Eye (tissue), 1 donor: ENCODE measurements around the gene FAM210A.
"Not testable (repeated sequence)": the region's sequence is repeated elsewhere in the genome, so short reads cannot be mapped to it uniquely, and the experiment has no call there.

Experiments used
- DNase-seq: peaks from one replicate; pipeline ENCODE4 v3.0.0-alpha.2; 2015

Gene FAM210A, protein sequence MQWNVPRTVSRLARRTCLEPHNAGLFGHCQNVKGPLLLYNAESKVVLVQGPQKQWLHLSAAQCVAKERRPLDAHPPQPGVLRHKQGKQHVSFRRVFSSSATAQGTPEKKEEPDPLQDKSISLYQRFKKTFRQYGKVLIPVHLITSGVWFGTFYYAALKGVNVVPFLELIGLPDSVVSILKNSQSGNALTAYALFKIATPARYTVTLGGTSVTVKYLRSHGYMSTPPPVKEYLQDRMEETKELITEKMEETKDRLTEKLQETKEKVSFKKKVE

DNA sequence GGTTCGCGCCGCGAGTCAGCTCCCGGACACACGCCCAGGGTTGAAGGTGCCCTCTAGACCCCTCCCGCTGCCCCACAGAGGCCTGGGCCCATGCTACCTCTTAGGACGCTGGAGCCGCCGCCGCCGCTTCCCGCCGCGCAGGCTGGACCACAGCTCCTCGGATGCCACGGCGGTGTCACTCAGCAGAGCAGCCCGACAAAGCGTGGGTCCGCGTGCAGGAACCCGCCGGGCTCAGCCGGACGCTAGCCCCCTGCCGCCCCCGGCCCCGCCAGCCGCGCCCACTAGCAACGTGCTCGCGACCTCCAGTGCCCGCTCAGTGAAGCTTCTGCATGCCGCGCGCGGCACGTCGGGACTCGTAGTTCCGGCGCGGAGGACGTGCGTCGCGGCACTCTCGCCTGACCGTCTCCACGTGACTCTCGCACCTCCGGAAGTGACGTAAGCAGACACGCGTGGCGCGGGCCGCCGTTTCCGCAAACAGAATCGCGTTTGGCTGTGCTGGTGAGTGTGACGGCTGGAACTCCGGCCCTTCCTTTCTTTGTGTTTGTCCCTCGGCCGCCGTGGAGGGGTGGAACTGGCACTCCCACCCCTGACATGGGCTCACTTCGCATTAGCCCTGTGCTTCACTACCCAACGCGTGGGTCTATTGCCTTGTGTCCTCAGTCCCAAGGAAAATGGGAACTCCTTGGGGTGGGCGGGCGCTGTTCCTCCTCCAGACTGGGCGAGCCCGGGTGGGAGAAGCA lies at the start of gene FAM210A, which contains the start of gene RNMT:
TSS of gene FAM210A (minus strand) at position 327 of the 740 bp plus-strand sequence. CDS start 44,481 bp downstream, outside the sequence.
TSS of gene RNMT (plus strand) at position 442 of the 740 bp plus-strand sequence. CDS start 4,845 bp downstream, outside the sequence.
- peak; percentile 98 for DNase-seq

GRCh38 chr18:13775058-13775457 lies 48.7 kb upstream of the FAM210A start:
- no peak for DNase-seq

- DNase-seq = no peak
These were observed 36.5 kb upstream of the FAM210A start for GRCh38 chr18:13762690-13763439.

DNA sequence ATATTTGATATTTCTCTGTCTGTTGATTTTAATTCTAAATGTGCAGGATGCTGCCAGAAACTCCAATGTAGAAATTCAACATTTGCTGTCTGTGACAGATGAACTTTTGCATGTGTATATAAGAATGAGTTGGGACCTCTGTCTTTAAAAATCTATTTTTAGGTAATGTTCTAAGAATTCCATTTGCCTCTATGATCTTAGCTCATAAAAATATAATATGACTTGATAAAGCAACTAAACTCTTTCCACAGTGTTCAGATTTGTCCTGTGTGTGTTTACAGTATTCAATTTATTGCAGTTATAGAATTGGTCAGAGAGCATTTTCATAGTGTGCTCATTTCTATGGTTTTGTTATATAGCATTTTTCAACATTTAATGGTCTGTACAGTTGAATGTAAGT lies 33.7 kb upstream of the FAM210A start:
- no peak for DNase-seq

GRCh38 chr18:13758622-13759021 lies 32.3 kb upstream of the FAM210A start:
- DNase-seq = no peak

GRCh38 chr18:13756671-13757070 lies 30.3 kb upstream of the FAM210A start:
- DNase-seq = no peak

DNA sequence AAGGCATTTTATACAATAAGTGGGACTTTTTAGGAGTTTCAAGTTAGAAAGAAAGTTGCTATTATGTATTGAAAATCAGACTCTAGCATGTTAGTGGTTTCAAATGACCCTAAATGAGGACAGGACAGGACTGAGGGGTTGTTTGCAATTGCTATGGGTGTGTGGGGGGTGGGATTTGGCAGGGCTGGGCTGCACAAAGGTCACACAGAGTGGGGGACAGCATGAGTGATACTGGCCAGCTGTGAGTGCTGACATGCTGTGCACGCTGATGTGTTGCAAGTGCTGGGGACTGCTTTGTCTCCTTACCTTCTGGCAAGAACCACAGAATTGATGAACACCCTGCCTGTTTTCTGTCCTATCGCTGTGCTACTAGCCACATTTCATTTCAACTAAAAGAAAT lies 29.9 kb upstream of the FAM210A start:
- DNase-seq = no peak

- DNase-seq = not testable (repeated sequence)
These were observed 25.2 kb upstream of the FAM210A start for GRCh38 chr18:13751599-13751998.

- no peak for DNase-seq
These were observed 20.3 kb upstream of the FAM210A start for GRCh38 chr18:13746633-13747032.

- peak; percentile 24 for DNase-seq
These were observed 19.3 kb upstream of the FAM210A start for GRCh38 chr18:13745696-13746095.

DNA sequence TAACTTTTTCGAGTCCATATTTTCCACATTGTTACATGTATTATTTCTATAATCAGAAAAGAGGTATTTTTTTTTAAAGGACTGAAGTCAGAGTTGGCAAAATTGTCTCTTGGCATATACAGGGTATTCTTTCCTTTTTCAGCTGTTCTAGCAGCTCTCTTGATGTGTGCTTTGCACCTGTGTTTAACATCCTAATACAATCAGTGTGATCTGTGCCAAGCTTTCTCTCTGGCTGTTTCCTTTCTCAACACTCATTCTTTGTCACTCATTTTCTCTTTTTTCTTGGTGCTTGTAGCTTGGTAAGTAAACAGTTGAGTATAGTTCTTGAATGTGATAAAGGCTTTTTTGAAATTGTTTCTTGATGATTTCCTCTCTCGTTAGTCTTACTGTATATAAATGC lies 9.3 kb upstream of the FAM210A start:
- DNase-seq = no peak

DNA sequence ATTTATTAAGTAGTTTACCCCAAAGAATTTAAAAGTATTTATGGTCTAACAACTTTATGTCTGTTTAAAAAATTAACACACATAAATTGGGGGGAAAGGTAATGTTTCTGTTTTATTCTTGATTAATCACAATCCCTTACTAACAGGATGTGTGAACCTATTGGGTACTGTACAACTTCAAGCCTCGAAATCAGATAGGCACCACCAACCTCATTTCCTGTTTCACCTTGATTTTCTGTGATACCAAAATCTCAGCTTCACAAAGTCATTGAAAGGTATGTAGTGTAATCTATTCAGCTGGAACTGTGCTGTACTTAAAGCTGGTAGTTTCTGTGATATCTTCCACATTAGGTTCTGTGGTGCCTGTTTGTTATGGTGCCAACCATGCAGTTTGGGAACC lies 4.1 kb upstream of the FAM210A start:
- DNase-seq = no peak

- DNase-seq = no peak
These were observed 594 bp upstream of the FAM210A start for GRCh38 chr18:13726972-13727331.

- DNase-seq = no peak
These were observed 659 bp downstream of the FAM210A start for GRCh38 chr18:13725566-13726231.

DNA sequence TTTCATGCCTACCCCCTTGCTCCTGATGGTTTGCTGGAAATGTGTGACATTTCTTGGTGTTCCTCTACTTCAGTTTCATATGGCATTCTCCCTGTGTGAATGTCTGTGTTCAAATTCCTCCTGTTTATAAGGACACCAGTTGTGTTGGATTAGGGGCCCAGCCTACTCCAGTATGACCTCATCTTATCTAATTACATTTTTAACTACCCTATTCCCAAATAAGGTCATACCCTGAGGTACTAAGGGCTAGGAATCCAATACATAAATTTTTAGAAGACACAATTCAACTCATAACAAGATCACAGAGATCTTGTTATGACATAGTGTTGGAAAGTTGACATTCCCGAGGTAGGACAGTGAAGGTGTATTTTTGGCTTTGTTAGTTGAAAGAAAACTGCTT lies 5.5 kb downstream of the FAM210A start:
- DNase-seq = no peak

- no peak for DNase-seq
These were observed 6.2 kb downstream of the FAM210A start for GRCh38 chr18:13720123-13720522.

GRCh38 chr18:13716916-13717315 lies 9.4 kb downstream of the FAM210A start:
- DNase-seq = no peak

- no peak for DNase-seq
These were observed 11.0 kb downstream of the FAM210A start for GRCh38 chr18:13715330-13715729.

DNA sequence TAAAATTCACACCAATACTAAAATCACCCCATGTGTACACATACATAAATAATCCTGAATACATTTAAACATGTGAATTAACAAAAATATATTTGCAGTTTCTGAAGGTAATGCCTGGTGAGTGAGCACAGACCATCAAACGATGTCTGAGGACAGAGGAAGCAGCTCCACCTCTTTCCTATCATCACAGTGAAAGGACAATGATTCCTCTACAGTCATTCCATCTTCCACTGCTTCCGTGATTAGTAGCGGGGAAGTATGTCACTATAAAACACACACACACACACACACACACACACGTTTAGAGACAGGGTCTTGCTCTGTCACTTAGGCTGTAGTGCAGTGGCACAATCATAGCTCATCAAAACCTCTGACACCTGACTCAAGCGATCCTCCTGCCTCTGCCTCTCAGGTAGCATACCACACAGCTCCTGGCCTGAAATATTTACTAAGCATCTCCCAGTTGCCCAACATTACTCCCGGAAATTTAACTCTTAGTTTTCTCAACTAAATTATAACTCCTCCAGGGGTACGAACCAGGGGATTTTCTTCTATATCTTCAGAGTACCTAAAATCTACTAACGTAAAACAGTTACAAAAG lies 12.8 kb downstream of the FAM210A start:
- no peak for DNase-seq

GRCh38 chr18:13712400-13713131 lies 13.8 kb downstream of the FAM210A start:
- DNase-seq = no peak

GRCh38 chr18:13710414-13710831 lies 15.9 kb downstream of the FAM210A start:
- no peak for DNase-seq

- peak; percentile 34 for DNase-seq
These were observed 22.5 kb downstream of the FAM210A start for GRCh38 chr18:13703899-13704298.
